Measurements from ENCODE around the gene NRDE2.

DNA sequence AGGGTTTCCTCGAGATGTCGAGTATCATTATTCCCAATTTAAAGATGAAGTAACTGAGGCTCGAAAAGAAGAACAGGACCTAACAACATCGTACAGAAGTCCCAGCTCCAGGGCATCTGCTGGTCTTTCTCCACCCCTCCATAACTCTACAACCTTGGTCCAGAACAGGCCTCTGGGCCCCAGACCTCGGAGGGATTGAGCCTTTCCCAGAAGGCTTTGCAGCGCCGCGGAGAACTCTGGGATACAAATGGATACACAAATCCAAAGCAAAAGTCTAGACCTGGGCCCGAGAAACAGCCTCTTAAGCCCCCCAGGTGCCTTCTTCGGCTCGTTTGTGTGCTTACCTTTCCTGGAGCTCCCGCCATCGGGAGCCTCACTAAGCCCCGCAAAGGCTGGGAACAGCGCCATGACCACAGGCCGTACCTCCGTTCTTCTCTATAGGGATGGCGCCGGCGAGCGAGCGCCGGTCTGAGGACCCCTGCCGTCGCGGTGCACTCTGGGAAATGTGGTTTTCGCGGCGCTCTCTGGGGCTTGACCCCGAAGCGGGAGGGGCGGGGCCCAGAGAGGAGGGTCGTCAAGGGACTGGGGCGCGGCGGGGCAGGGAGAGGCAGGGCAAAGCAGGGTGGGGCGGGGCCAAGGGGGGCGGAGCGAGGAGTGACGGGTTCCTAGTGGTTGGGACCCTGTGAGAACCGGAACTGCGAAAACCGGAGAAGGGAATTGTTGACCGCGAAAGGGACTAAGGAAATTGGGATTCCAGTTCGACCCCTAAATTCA lies at the start of gene NRDE2:
- TF ChIP-seq, protein P1, sequence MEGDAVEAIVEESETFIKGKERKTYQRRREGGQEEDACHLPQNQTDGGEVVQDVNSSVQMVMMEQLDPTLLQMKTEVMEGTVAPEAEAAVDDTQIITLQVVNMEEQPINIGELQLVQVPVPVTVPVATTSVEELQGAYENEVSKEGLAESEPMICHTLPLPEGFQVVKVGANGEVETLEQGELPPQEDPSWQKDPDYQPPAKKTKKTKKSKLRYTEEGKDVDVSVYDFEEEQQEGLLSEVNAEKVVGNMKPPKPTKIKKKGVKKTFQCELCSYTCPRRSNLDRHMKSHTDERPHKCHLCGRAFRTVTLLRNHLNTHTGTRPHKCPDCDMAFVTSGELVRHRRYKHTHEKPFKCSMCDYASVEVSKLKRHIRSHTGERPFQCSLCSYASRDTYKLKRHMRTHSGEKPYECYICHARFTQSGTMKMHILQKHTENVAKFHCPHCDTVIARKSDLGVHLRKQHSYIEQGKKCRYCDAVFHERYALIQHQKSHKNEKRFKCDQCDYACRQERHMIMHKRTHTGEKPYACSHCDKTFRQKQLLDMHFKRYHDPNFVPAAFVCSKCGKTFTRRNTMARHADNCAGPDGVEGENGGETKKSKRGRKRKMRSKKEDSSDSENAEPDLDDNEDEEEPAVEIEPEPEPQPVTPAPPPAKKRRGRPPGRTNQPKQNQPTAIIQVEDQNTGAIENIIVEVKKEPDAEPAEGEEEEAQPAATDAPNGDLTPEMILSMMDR (IDR thresholded peaks at IDR 0.05), result peak in 1 of 4 experiments; percentile 28
- no peak for TF ChIP-seq EP300 (IDR thresholded peaks at IDR 0.05)
- peak in 1 of 2 donors; percentile 27 for TF ChIP-seq POLR2A (IDR thresholded peaks at IDR 0.05)
- TF ChIP-seq POLR2AphosphoS5 (IDR thresholded peaks at IDR 0.05), result peak; percentile 67

Measured in gastroesophageal sphincter (tissue), 3 donors.